GM19452 (cell line): Measurements from ENCODE around the gene AKAP13.

ENCODE experiments used
- ATAC-seq: cut with Tn5 transposase; IDR thresholded peaks from one replicate; pipeline ENCODE4 v1.9.1; 2021; ENCODE audit not compliant: unreplicated experiment

AKAP13 gene

DNA sequence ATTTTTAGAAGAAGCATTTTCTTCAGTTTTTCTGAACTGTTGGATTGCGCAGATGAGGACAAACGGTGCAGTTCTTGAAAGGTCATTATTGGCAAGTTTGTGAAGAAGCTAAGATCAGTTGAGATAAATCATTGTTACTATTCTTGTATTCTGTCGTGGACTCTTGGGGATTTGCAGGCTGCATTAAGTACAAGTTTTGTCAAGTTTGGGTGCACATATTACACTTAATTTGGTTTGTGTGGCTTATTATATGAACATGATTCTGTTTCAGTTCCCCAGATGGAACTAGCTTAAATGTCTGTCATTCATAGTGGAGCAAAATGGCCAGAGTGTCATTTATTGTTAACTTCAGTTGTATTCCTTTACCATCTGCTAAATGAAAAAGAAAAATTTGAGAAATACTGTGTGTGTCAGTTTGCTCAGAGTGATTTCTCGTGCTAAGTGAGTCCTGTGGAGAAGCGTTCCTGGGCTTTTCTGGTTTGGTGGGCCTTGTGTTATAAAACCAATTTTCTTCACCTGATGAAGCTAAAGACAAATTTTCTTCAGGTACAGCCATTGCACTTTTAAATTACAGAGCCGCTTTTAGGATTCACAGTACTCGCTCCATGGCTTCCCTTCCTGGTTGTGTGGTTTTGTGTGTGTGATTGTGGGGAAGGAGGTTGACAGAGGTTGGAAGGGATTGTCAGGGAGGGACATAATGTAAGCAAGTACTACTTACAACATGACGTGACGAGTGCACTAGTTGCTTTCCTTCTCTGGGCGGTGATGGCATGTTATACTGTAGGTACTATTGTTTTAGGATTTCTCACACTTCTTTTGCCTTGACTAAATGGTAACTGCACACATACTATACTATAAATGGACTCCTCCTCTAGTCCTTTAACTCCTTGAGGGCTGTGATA, 1.7 kb downstream of the AKAP13 start:
- no peak for ATAC-seq

DNA sequence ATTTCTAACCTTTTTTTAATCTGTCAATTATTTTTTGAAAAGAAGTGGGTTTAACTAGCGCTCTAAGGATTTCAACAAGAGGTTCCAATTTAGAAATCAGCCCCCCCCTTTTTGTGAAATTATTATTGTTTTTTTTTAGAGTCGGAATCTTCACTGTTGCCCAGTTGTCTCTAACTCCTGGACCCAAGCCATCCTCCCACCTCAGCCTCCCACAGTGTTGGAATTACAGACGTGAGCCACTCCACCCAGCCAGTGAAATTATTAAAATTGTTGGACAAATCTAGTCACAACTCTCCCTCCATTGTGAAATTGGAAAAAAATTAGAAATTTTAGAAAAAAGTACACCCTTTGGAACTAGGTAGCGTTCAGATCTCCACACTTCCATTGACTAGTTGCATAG, 2.5 kb downstream of the AKAP13 start:
- ATAC-seq: no peak

DNA sequence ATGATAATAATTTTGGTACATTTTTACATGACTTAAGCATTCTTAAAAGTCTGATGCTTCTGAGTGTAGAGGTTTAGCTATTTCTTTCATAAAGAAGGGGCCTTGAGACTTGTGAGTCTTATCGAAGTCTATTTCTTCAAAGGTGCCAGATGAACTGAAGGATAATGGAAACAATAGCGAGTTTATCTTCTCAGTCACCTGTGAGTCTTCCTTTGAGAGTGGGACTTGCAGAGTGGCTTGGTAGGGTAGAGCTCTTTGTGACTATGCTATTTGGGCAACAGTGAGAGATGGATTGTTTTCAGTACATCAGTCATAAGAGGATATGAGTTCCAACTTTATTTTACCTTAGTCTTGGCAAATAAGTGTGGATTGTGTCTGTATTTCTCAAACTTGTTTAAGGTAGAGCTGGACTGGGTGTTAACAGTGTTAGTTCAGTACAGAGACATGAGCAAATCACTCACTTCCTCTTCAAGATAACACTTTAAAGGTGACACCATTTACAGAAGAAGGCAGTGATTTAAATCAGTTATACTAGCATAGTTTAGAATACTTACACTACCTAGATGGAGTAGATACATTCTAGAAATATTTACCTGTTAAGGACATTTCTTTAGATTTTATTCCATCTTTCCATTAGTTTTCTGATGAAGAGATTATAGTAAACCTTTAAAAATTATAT, 3.2 kb downstream of the AKAP13 start:
- ATAC-seq: no peak

DNA sequence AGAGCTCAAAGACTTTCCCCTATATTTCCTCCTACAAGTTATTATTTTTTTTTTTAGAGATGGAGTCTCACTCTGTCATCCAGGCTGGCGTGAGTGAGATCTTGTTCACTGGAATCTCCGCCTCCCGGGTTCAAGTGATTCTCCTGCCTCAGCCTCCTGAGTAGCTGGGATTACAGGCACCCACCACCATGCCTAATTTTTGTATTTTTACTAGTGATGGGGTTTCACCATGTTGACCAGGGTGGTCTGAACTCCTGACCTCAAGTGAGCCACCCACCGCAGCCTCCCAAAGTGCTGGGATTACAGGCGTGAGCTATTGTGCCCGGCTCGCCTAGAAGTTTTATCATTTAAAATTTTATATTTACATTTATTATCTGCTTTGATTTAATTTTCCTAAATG, 5.9 kb downstream of the AKAP13 start:
- ATAC-seq: no peak

DNA sequence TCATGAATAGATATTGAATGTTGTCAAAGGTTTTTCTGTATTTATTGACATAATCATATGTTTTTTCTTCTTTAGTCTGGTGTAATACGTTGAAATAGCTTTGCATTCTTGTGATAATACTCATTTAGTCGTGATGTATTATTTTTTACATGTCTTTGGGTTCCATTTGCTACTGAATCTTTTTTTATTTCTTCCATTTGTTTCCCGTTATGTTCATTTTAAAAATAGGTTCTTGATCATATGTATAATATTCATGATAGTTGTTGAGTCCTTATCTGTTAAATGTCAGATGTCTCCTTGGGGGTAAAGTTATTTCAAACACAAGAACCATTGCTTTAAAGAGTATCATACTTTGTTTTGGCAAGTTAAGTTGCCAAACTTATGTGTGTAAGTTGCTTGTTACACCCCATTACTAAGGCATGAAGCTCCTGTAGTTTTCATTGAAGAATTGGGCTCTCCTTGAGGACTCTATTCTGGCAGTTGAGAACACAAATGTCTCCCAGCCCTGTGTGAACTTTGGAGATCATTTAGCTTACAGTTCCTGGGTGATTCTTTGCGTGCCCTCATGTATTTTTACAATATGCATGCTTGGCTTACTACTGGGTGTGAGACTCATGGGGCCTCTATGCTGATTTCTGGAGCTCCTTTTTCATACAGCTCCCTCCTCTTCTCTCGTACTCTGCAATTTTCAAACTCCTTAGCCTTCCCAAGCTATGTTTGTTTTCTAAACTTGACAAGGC, 8.3 kb downstream of the AKAP13 start:
- ATAC-seq: no peak

DNA sequence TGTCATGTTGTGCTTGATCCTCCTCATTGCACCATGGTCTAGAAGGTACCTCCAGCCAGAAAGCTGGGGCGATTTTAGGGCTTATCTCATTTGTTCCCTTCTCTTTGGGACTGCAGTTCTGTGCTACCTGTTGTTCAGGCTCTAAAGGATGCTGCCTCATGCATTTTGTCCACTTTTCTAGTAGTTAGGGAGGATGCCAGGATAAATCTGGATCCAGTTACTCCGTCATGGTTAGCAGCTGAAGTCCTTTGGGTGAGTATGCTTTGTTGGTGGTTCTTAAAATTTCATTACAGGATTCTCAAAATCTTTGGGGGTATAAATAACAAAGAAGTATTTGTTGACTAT, 8.9 kb downstream of the AKAP13 start:
- ATAC-seq: no peak

DNA sequence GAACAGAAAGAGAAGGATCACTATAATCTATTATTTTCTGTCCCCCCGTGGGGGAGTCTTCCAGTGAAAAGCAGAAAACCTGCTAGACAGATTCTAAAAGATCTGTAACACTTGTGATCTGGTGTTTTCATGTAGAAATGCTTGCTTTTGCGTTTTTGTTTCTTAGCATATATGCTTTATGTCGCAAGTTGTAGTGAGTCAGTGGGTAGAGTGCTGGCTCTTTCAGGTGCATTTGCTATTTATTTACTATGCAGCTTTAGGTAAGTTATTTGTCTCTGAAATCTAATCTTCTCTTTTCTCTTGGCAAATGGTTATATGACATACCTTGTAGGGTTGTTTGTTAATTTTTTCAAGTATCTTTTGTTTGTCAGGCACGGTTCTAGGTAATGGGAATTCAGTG, 9.4 kb downstream of the AKAP13 start:
- ATAC-seq: no peak

DNA sequence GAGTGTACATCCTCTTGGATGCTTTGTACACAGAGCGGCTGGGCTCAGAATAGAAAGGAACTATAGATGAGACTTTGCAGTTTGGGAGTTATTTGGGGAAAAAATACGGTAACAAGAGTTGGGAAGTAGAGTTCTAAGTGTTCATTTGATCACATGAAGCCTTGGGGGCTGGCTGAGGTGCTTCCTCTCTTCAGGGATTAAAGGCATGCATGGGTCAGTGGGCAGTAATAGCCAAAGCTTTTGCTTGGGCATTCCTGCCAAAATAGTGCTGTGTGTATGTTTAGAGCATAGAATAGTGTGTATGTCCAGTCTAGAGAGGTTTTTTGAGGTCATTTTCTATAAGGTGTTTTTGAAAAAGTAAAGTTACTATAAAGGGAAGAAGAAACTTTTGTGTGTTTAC, 12.8 kb downstream of the AKAP13 start:
- ATAC-seq: no peak

DNA sequence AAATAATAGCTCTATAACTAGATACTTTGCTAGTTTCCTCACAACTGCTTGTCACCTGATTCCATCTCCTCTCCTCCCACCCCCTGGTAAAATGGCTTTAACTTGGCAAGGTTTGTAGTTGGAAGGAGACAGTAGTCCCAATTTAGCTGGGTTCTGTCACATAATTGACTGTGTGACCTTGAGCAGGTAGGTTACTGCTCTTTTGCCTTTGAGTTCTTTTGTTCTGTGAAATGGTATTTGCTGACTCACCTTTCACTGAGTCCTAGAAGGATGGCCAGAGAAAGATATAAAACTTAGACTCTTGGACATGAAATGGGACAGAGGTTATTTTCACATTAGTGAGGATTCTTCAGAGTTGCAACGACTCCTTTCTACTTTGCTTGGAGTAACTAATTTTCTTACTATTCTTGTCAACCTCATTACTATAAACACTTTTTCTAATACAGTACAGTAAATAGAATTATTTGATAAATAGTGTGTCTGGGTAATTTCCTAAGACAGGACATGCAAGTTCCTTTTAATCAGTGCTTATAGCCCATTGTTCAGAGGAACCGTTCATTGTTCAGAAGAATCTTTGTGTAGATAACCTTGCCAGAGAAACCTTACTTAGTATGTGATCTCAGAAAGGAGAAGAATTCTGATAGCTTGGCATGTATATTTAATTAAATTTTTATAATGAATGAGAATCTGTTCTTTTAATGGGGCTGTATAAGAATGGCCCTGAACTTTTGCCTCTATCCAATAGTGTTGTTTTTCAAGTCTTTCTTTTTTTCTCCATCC, 14.3 kb downstream of the AKAP13 start:
- ATAC-seq: no peak

DNA sequence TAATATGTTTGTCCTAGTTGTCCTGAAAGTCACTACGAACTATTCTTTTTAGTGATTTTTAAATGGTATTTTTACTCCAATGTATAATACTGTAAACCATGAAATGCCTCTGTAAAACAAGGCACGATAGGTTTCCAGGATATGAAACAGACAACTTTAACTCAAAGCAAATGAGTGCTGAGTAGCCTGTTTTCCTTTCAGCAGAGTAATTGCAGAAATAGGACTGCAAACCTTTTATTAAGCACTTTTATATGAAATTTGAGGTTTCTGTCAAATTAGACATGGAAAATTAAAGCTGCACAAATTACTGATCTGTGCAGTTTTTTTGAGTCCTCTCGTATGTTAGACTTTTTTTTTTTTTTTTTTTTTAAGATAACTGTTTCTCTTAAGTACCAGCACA, 16.2 kb downstream of the AKAP13 start:
- ATAC-seq: no peak

DNA sequence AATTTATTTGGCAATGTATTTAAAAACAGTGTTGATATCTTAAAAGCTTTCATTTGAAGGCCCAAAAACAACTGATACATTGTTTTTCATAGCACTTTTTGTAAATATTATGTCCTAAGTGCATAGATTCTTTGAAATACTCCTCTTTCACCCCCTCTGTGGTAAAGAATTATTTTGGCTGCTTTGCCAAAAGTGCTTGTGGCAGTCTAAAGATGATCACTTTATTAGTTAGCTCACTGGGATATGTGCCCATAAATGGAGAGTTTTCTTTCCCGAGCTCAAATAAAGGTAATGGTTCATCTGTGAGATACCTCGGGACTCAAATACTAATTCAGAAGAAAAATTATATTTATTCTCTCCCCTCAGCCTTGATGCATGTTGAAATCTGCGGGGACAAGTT, 16.7 kb downstream of the AKAP13 start:
- ATAC-seq: no peak

DNA sequence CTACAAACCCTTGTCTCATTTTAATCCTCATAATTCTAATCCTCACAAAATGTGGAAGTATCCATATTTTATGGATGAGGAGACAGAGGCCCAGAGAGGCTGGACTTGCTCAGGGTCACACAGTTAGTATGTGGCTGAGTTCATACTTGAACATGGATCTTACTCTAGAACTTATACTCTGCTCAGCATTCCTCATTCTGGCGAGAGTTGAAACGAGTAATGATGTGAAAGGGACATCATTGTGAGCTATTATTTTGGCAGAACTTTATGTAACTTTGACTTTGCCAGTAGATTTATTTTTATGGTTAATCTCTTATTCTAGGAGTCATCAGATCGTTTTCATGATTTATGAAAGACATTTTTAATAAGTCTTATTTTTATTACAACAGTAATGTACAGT, 17.5 kb downstream of the AKAP13 start:
- ATAC-seq: no peak

DNA sequence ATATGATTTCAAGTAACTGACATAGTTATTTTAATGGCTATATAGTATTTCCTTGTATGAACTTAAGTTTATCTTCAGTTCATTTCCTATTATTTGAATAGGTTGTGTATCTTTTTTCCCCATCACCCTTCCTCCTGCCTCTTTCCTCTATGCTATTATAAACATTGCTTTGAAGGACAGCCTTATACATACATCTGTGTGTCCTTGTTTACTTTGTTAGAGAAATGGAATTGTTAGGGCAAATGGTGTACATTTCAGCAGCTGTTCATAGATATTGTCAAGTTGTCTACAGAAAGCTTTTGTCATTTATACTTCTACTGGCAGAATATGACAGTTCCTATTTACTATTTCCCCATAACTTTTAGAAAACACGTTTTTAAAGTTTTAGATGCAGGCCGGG, 18.4 kb downstream of the AKAP13 start:
- ATAC-seq: no peak

DNA sequence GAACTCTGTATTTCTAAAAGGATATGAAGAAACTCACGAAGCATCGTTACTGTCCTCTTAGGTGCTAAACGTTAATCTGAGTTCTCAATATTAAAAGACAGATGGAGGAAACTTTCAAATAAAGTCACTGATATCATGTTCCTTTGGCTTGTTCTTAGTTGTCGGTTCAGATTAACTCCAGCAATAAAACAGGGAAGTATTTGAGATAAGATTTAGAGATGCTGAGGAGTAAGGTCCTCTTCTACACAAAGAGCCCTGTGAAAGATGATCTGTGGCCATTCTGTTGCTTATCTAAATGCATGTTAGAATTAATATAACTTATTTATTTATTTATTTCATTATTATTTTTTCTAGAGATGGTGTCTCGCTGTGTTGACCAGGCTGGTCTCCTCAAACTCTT, 19.2 kb downstream of the AKAP13 start:
- ATAC-seq: no peak

DNA sequence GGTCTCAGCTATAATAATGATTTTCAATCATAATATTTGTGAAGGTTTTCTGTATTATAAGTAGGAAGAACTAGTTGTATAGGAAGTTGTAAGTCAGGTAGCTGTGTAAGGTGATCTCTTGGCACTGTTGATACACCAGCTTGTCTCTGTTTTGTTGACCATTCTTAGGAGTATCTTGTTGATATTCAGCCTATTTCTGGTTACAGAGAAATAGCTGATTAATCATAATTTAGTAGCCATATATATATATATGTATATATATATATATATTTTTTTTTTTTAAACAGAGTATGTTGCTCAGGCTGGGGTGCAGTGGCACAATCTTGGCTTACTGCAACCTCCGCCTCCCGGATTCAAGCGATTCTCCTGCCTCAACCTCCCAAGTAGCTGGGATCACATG, 20.2 kb downstream of the AKAP13 start:
- ATAC-seq: no peak

DNA sequence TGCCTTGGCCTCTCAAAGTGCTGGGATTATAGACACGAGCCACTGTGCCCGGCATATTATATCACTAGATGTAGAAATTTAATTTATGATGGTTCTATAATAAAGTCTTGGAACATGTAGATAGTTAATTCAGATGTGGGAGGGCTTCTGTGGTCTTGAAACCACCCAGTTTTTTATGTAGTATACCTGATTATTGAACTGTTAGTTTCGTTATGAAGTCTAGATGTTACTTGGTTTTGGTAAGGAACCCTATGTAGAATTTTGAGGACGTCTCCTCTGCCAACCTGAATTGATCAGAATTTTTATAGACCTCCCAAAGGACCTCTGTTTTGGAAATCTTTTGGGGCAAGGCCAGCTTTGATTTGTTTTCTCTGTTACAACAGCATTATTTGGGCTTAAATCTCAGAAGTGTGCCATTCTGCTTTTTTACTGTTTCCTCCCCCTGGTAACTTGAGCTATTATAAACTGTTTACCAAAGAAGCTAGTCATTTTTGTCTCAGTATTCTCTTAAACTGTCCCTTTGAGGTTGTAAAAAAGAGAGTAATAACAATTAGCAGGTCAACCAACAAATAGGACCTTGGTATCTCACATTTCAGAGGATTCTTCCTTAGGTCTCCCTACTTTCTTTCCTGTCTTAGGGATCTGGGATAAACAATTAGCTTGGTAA, 20.8 kb downstream of the AKAP13 start:
- peak; percentile 63 for ATAC-seq

DNA sequence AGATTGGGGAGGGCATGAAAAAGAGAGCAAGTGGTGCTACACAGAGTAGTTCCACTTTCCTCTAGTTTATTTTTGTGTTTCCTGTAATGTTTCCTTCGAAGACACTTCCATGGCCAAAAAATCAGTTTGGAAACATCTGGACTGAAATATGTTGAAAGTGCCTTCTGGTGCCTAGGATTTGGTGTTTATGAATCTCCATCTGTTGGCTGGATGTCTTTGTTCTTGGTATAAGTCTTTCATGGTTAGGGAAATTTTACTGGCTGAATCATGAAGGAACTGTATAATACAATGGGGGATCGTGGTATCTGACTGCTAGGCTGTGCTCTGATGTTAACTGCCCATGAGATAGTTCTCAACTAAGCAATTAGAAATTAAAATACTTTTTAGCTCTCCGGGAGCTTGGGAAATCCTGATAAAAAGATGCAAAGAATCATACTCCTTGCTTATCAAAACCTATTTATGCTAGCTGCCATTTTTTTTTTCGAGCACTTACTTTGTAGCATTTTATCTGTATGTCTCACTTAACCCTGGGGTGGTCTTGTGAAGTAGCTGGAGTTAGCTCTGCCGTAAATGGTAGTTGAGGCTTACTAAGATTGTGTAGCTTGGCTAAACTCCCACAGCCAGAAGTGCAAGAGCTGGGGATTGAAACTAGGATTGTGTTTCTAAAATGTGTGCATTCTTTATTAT, 21.9 kb downstream of the AKAP13 start:
- ATAC-seq: no peak

DNA sequence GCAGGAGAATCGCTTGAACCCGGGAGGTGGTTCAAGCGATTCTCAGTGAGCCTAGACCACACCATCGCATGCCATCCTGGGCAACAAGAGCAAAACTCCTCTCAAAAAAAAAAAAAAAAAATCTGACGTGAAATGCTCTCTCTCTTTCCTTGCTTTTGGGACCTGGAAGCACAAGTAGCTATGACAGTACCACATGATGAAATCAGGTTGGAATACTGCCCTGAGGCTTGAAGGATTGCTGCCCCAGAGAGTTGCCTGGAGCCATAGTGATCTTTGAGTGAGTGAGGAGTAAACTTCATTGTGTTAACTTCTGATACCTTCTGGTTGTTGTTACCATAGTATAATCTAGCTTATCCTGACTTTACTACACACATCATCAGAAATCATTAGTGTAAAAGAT, 23.3 kb downstream of the AKAP13 start:
- no peak for ATAC-seq

DNA sequence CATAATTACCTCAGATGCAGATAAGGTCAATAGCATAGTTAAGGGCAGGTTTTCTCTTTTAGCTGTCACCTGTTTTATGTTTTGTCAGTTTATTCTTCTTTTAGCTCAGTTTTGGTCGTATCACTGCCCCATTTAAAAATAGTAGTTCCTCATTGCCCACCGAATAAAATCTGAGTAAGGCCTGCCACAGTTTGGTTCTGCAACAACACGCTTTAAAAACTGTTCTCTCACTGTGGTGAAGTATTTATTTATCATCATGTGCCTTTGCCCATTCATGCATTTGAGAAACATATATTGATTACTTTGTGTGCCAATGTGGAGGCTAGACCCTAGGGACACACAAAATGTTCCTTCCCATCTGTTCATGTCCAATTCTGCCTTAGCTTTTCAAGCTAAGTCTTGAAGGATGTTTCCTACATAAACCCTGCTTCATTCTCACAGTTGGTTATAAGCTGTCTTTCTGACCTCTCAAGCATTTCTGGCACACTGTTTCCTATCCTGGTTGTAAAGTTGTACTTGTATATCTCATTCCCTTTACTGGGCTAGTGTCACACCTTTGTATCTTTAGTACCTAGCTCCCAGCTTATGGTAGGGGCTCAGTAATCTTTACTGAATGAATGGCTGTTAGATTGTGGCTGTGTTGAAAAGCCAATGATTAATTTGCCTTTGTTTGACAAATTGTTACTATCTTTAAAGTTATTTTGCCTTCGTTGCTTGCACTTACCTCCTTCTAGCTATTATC, 23.9 kb downstream of the AKAP13 start:
- ATAC-seq: no peak
